Activated T-cell treated with anti-CD3 and anti-CD28 coated beads, Interleukin-2, amount 50 U/mL, for 1 hour (primary cell): ENCODE results near the gene SRF.
"Not testable (repeated sequence)": the region's sequence is repeated elsewhere in the genome, so short reads cannot be mapped to it uniquely, and the experiment has no call there.

ENCODE experiments used
- DNase-seq: peaks from one replicate; pipeline ENCODE4 v3.0.0-alpha.2; 2020

Gene SRF

GRCh38 chr6:43170931-43171706 is at the start of gene SRF:
SRF (plus strand) TSS chr6:43171269; CDS start chr6:43171657, 388 bp downstream.
- DNase-seq: peak; percentile 98

GRCh38 chr6:43122146-43122545 is 48.9 kb upstream of the SRF start:
- no peak for DNase-seq

GRCh38 chr6:43123461-43124314 is 47.4 kb upstream of the SRF start:
- DNase-seq: no peak

- no peak for DNase-seq
Observed at GRCh38 chr6:43124481-43124880, 46.6 kb upstream of the SRF start.

- no peak for DNase-seq
Observed at GRCh38 chr6:43125119-43125518, 46.0 kb upstream of the SRF start.

- no peak for DNase-seq
Observed at GRCh38 chr6:43125555-43125954, 45.5 kb upstream of the SRF start.

GRCh38 chr6:43127180-43127579 is 43.9 kb upstream of the SRF start:
- DNase-seq: no peak

- DNase-seq: no peak
Observed at GRCh38 chr6:43127877-43128276, 43.2 kb upstream of the SRF start.

GRCh38 chr6:43128926-43129325 is 42.1 kb upstream of the SRF start:
- no peak for DNase-seq

GRCh38 chr6:43129434-43130194 is 41.5 kb upstream of the SRF start:
- DNase-seq: no peak

GRCh38 chr6:43130429-43130828 is 40.6 kb upstream of the SRF start:
- no peak for DNase-seq

GRCh38 chr6:43131379-43131778 is 39.7 kb upstream of the SRF start:
- DNase-seq: not testable (repeated sequence)

GRCh38 chr6:43138267-43138666 is 32.8 kb upstream of the SRF start:
- no peak for DNase-seq

- not testable (repeated sequence) for DNase-seq
Observed at GRCh38 chr6:43139973-43140372, 31.1 kb upstream of the SRF start.

GRCh38 chr6:43141644-43142043 is 29.4 kb upstream of the SRF start:
- DNase-seq: no peak

GRCh38 chr6:43142101-43142500 is 29.0 kb upstream of the SRF start:
- no peak for DNase-seq

- DNase-seq: peak; percentile 81
Observed at GRCh38 chr6:43143235-43144128, 27.6 kb upstream of the SRF start.

GRCh38 chr6:43144879-43145278 is 26.2 kb upstream of the SRF start:
- DNase-seq: no peak

- no peak for DNase-seq
Observed at GRCh38 chr6:43146261-43146660, 24.8 kb upstream of the SRF start.

GRCh38 chr6:43146709-43147688 is 24.1 kb upstream of the SRF start:
- DNase-seq: no peak
